GM18858 (cell line): ENCODE data around the gene MUTYH.
"Not testable (repeated sequence)": the region's sequence is repeated elsewhere in the genome, so short reads cannot be mapped to it uniquely, and the experiment has no call there.

ENCODE experiments used
- ATAC-seq: cut with Tn5 transposase; IDR thresholded peaks from one replicate; pipeline ENCODE4 v1.9.1; 2021; ENCODE audit not compliant: unreplicated experiment

MUTYH gene

DNA sequence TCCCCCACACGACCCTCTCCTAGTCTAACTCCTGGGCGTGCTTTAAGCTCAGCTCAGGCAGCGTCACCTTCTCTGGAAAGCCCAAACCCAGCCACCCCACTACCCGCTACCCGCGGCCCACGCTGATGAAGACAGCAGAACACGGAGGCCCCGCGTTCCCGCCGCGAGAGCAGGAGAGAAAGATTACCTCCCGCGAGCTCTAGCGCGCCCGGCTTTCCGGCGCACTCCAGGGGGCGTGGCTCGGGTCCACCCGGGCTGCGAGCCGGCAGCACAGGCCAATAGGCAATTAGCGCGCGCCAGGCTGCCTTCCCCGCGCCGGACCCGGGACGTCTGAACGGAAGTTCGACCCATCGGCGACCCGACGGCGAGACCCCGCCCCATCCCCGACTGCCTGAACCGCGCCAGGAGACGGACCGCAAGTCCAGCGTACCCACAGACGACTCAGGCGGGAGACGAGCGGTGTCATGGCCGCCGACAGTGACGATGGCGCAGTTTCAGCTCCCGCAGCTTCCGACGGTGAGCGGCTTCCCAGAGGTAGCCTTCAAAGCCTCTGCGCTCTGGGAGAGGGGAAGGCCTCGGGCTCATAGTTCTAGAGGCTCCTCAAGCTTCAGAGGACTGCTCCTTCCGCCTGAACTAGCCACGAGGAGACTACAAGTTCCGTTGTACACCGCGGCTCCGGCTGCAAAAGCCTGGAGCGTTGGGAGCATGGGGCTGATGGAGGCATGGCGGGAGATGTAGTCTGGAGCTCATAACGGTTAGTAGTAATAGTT lies at the start of gene MUTYH, which contains the start of gene TOE1:
Gene MUTYH, minus strand, starts transcription at position 652 of the 770 bp plus-strand sequence. CDS start 5,935 bp downstream, outside the sequence.
Gene TOE1, plus strand, starts transcription at position 382 of the 770 bp plus-strand sequence. Its CDS starts 83 bp downstream, at position 465.
- peak; percentile 68 for ATAC-seq

DNA sequence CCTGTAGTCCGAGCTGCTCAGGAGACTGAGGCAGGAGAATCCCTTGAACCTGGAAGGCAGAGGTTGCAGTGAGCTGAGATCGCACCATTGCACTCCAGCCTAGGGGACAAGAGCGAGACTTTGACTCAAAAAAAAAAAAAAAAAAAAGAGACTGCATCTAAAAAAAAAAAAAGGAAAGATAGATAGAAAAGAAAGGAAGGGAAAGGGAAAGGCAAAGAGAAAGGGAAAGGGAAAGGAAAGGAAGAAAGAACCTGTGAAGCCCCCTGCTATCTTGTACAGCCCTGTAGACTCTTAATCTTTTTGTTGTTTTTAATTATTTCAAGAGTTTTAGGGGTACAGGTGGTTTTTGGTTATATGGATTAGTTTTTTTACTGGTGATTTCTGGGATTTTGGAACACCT lies 46.0 kb upstream of the MUTYH start:
- ATAC-seq, result no peak

DNA sequence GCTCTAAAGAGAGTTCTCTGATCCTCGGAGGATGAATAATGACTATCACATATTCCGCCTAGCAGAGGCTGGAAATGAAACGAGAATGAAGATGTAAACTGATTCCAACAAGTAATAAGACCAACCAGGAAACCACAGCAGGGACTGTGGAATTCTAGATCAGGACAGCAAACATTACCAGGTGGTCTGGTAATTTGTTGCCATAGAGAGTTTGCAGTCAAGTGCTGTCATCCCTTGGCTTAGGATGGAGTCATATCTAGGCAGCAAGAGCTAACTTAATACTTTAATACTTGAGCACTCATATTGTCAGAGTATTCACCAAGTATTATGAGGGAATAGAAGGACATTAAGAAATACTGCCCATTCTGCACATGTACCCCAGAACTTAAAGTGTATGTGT lies 45.1 kb upstream of the MUTYH start:
- ATAC-seq, result no peak

DNA sequence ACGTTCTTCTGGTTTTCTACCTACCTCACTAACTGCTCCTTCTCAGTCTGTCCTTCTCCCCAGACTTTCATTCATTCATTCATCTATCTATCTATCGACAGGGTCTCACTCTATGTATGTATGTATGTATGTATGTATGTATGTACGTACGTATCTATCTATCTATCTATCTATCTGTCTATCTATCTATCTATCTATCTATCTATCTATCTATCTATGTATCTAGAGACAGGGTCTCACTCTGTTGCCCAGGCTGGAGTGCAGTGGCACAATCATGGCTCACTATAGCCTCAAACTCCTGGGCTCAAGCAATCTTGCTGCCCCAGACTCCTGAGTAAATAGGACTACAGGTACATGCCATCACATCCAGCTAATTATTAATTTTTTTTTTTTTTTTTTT lies 44.0 kb upstream of the MUTYH start:
- not testable (repeated sequence) for ATAC-seq

- no peak for ATAC-seq
Measured at GRCh38 chr1:45383191-45383590, 43.0 kb upstream of the MUTYH start.

DNA sequence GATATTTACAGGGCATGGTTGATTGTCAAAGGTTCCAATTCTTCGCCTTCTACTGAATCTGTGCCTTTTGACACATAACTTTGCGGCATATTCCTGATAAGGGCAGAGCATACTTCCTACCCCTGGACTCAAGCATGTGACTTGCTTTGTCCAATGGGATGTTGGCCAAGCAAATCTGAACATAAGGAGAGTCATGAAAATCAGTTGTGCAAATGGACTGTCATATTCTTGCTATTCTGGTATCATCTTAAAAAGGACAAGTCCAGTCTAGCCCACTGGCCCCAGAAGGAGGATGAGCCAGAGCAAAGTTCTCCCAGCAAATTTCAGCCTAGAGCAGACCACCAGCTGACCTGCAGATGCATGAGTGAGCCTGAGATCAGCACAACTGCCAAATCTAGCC lies 41.0 kb upstream of the MUTYH start:
- ATAC-seq, result no peak

GRCh38 chr1:45380730-45381129 lies 40.5 kb upstream of the MUTYH start:
- ATAC-seq, result no peak

- no peak for ATAC-seq
Measured at GRCh38 chr1:45380125-45380524, 39.9 kb upstream of the MUTYH start.

GRCh38 chr1:45379524-45379923 lies 39.3 kb upstream of the MUTYH start:
- no peak for ATAC-seq

DNA sequence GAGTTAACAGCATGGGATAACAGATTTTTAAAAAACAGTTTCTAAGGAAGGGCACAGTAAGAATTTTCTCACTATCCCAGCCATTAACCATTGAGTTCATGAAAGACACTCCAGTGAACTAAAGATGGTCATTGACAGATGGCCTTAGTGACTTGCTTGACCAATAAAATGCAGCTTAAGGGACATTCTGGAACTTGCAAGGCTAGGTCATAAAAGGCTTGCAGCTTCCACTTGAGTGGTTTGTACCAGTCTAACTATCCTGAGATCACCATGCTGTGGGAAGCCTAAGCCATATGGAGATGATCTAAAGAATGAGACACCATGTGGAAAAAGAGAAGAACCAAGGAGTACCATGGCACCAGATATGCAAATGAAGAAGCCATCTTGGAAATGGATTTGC lies 37.9 kb upstream of the MUTYH start:
- no peak for ATAC-seq

GRCh38 chr1:45375104-45376090 lies 35.2 kb upstream of the MUTYH start:
- no peak for ATAC-seq

- ATAC-seq, result no peak
Measured at GRCh38 chr1:45373573-45373972, 33.3 kb upstream of the MUTYH start.

- peak; percentile 59 for ATAC-seq
Measured at GRCh38 chr1:45370575-45370974, 30.3 kb upstream of the MUTYH start.

DNA sequence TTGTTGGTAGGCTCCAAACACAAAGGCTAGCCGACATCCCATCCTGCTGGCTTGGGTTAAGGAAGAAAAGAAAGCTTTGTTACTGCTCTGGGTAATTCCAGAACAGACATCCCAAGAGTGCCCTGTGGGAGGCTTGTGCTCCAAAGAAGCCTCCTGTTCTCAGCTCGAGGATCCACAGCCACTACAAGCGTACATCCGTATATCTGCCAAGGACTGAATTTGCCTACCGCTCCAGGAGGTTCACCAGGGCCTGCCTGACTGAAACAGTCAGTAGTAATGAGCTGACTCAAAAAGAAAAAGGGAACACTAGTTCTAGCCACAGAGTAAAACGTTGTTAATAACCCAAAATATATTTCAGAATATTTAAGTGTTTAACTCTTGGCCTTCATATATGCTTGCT lies 24.8 kb upstream of the MUTYH start:
- ATAC-seq, result no peak

DNA sequence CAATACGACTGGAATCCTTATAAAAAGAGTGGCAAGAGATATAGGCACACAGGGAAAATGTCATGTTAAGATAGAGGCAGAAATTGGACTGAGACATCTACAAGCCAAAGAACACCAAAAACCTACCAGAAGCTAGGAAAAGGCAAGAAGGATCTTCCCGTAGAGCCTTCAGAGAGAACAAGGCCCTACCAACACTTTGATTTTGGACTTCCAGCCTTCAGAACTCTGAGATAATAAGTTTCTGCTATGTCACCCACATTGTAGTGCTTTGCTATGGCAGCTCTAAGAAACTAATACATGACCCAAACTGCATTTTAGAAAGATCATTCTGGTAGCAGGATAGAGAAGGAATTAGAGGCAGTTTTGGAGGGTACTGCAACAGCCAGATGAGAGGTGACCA lies 24.1 kb upstream of the MUTYH start:
- no peak for ATAC-seq

GRCh38 chr1:45360981-45361380 lies 20.7 kb upstream of the MUTYH start:
- not testable (repeated sequence) for ATAC-seq

DNA sequence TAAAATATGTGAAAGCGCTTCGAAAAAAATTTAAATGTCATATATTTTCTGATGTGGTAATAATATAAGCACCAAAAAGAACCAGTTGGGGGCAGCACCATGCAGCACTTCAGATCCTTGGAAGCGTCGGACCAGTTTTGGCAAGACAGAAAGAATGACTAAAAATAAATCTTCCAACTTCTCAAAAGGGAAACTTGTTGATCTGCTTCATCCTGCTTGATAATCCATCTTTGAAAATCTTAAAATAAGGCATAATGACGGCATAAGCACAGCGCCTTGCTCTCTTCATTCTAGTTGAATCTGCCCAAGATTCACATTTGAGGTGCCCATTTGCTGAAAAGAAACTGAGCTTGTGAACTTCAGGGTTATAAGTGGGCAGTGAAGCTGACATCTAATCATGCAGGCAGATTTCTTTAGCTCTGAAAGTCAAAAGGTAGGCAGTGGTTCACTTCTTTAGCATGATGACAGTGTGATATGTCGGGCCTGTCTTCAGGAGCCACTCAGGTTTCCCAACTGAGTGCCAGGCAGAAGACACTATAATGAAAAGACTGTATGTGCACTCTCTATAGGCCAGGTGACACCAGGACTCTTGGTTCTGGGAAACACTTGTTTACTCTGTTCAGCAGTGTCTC lies 19.8 kb upstream of the MUTYH start:
- ATAC-seq, result no peak

DNA sequence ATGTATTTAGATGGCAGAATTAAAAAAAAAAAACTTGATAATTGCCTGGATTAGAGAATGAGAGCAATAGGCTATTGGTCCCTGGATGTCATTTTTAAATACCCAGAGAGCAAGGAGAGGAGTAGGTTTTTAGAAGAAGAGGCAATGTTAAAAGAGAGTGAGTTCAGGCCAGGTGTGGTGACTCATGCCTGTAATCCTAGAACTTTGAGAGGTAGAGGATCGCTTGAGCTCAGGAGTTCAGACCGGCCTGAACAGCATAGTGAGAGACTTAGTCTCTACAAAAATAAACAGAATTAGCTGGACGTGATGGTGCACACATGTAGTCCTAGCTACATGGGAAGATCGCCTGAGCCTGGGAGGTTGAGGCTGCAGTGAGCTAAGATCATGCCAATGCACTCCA lies 15.9 kb upstream of the MUTYH start:
- no peak for ATAC-seq

- ATAC-seq, result no peak
Measured at GRCh38 chr1:45355683-45356082, 15.4 kb upstream of the MUTYH start.

DNA sequence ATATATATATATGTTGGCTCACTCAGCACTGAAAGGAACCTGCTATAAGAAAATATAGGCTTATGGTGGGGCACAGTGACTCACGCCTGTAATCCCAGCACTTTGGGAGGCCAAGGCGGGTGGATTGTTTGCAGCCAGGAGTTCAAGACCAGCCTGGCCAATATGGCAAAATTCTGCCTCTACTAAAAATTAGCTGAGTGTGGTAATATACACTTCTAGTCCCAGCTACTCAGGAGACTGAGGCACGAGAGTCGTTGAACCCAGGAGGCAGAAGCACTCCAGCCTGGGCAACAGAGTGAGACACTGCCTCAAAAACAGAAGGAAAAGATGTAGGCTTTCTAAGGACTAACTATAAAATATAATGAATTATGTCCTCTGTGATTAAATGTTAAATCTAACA lies 14.6 kb upstream of the MUTYH start:
- ATAC-seq, result no peak

DNA sequence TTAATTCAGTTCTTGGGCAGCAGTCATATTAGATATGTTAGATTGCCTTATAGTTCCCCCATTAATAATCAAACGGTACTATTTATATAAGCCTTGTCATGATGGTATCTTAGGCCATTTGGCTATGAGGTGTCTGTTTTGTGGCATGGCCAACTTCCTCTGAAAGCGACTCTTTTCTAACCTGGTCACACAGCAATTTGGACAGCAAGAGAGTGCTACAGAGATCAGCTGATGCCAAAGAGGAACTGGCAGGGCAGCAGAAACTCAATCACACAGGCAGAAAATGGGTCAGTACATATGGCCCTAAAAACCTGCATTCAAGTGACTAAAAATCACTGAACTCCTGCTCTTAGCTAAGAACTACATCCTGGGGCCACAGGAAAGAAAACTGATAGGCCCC lies 13.4 kb upstream of the MUTYH start:
- ATAC-seq, result no peak
